HG03159 (cell line): Measurements from ENCODE around the gene TXK.

Source experiments
- ATAC-seq: cut with Tn5 transposase; IDR thresholded peaks from one replicate; pipeline ENCODE4 v1.9.1; 2021; ENCODE audit warnings: mild to moderate bottlenecking, moderate library complexity; ENCODE audit not compliant: unreplicated experiment

TXK gene

GRCh38 chr4:48027653-48028052 lies 106.4 kb downstream of the TXK start:
- ATAC-seq: peak; percentile 79

DNA sequence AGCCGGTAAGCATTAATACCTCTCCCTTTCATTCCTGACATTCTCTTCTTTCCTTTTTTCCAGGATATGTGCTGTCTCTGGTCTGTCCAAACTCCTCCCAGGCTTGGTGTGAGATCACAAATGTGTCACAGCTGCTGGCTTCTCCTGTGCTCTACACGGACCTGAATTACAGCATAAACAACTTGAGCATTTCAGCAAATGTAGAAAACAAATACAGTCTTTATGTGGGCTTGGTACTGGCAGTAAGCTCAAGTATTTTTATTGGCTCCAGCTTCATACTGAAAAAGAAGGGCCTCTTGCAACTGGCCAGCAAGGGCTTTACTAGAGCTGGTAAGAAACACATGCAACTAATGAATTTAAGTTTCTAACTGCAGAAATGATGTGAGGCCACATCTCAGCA lies 109.0 kb downstream of the TXK start:
- no peak for ATAC-seq

GRCh38 chr4:48024522-48024921 lies 109.5 kb downstream of the TXK start:
- no peak for ATAC-seq

GRCh38 chr4:48022192-48022799 lies 111.8 kb downstream of the TXK start:
- ATAC-seq: no peak

- ATAC-seq: no peak
These were observed 113.0 kb downstream of the TXK start for GRCh38 chr4:48021100-48021499.

DNA sequence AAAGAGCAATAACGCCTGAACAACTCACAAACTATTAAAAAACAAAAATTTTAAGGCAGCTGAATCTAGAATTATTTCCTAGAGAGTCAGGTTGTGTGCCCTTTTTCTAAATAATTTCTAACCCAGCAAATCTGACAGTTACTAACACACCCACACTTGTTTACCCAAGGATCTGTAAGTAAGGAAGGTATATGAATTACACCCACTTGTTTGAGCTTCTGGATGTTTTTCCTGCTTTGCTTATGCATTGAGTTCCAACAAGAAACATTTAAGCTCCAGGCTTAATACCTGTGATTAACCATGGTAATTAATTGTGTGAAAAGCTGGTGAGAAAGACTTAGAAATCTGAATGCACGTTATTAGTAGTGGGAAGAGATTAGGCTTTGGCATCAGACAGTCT lies 115.9 kb downstream of the TXK start:
- ATAC-seq: no peak

GRCh38 chr4:48017108-48017571 lies 116.9 kb downstream of the TXK start:
- no peak for ATAC-seq
